Tibial nerve (tissue), 4 donors: ENCODE results near the gene ADAMTS12.

Experiments used
- CTCF ChIP-seq, 5 experiments: fragments of 200-600 bp in 3 of 5; fragments of 450-650 bp in 2 of 5; sonication (generic) in 3 of 5; IDR thresholded peaks; one replicate each; pipeline ENCODE4 v1.5.1; 2016 to 2019; ENCODE audit warnings: antibody characterized with exemption in 5 of 5, mild to moderate bottlenecking in 3 of 5, moderate library complexity in 2 of 5
- EP300 ChIP-seq, 2 donors: sonication (generic); formaldehyde crosslinking; IDR thresholded peaks; one replicate each; pipeline ENCODE4 v1.6.1; 2017; ENCODE audit warnings: antibody characterized with exemption in 2 of 2, mild to moderate bottlenecking in 1 of 2

GRCh38 chr5:33809936-33810335 is 81.9 kb downstream of the ADAMTS12 start:
- TF ChIP-seq CTCF (IDR thresholded peaks at IDR 0.05) (no peak), EP300 (IDR thresholded peaks at IDR 0.05) (no peak)
